Putamen (tissue), 1 donor: Measurements from ENCODE around the gene SLC23A2.

Source experiments
- DNase-seq: peaks from one replicate; pipeline ENCODE4 v3.0.0-alpha.2; 2016; ENCODE audit warnings: low spot score

SLC23A2 gene

GRCh38 chr20:4813863-4814695, 187.2 kb downstream of the SLC23A2 start:
- no peak for DNase-seq

GRCh38 chr20:4813076-4813862, 188.0 kb downstream of the SLC23A2 start:
- no peak for DNase-seq

- no peak for DNase-seq
These were observed 188.7 kb downstream of the SLC23A2 start for GRCh38 chr20:4812641-4813075.

GRCh38 chr20:4812216-4812615, 189.1 kb downstream of the SLC23A2 start:
- no peak for DNase-seq

DNA sequence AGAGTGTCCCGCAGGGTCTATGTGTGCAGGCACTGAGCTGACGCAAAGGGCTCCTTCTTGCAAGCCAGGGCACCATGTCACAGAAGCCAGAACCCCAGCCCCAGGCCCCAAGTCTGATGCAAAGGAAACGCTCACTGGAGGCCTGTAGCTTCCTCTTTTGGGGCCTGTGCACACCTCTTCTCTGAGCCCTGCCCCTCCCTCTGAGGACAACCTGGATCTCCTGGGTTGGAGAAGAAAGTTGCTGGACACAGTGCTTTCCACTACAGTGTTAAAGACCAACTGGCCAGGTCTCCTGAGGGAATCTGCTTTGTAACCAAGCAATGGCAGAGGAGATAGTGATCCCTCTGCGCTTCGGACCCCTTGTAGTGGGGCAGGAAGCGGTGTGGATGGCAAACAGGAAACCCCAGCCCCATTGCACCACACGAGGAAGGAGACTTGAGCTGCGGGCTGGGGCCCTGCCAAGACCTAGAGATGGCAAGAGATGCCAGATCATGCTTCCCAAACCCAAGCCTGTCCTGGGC, 189.6 kb downstream of the SLC23A2 start:
- no peak for DNase-seq

DNA sequence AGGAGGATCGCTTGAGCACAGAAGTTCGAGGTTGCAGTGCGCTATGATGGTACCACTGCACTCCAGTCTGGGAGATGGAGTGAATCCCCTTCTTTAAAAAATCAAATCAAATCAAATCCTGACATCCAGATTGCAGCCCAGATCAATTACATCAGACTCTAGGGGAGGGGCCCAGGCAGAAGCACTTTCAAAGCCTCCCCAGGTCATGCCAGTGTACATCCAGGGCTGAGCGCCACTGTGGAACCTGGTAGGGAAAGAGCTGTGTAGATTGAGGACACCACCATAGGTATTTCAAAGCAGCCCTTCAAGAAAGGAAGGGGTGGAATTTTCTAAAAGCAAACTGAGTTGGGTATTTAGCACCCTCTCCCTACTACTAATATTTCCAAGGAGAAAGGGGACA, 190.1 kb downstream of the SLC23A2 start:
- DNase-seq: no peak

DNA sequence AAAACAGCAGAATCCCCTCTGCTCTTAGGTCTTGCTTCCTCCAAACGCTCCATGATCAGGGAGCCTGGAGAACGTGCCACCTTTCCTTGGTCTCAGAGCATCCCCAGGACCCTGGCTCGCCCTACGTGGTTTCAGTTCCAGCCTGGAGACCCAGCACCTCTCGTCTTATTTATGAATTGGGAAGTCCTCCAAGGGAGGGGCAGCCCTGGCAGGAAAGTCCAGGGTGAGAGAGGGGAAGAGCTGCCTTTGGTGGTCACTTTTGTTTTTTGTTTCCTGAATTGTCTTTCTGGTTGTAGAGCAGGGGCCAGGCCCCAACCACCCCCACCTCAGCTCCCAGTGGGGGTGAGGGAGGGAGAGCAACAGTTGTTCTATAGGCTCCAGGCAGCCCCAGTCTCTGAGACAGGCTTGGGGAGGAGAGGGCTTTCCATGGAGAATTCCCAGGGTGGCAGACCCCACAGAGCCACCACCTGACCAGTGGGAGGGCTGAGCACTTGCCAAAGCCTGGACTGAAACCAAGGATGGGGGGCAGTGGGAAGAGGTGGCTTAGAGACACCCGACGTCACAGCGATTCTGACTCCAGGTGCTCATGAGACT, 190.8 kb downstream of the SLC23A2 start:
- no peak for DNase-seq

DNA sequence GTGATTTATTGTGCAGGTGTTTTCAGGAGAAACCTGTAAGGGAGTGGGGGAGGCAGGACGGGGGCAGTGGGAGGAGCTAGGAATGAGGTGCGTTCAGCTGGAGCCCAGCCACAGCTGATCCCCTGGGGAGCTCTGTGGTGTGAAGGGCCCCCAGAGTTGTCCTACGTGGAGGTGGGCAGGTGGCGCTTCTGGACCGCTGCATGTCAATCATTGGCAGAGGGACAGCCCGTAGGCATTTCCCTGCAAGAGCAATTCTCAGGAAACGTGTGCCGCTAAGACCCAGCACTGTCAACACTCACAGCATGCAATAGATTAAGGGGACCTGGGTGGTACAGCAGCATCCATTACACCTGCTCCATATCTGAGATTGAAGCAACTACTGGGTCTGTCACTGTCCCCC, 191.6 kb downstream of the SLC23A2 start:
- no peak for DNase-seq

DNA sequence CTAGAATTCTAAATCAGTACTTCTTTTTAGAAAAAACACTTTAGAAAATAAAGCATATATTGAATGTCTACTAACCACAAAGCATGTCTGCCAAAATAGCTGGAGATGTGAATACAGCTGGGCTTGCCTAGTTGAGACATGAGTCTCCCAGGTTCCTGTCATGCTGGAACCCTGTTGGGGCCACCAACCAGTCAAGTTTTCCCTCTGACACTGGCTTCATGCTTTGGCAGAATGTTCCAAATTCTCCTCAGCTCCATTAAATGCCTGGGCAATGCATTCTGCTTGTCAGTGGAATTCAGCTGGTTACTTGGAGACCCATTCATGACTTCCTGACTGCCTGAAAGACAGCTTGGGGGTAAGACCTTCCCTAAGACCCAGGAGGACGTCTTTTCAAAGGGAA, 192.4 kb downstream of the SLC23A2 start:
- DNase-seq: no peak

DNA sequence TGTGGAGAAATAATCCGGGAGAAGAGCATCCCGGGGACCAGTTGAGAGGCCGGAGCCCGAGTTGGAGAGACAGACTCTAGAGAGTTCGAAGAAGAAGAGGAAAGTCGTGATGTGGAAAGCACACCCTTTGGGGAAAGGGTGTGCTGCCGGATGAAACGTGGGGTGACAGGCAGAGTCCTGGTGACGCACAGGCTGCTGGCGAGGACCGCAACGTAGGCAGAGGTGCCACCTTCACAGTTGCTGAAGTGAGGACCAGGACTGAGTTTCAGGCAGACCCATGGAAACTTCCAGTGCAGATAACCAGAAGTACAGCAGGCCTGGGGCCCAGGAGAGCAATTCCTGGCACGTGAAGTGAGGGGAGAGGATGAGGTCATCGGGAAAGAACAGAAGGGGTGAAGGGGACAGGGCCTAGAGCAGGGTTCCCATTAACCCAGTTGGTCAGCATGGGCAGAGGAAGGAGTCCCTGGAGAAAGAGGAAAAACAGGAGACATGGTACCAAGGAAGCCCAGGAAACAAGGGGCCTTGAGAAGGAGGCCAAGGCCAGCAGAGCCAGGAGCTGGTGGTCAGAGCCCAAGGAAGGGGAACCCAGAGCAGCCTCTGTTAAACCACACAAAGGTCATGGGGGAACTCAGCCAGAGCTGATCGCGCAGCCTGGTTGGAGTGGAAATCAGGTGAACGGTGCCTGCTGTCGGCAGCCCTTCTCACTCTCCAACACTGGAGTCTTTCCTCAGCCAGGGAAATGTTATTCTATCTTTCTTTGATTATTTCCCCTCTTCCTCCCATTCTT, 195.5 kb downstream of the SLC23A2 start:
- no peak for DNase-seq

- DNase-seq: no peak
These were observed 198.8 kb downstream of the SLC23A2 start for GRCh38 chr20:4802527-4802926.
